Left lung (tissue), 10 donors: ENCODE measurements around the gene KRT74. TPM values are rescaled to one million over a fixed set of nuclear protein-coding genes. Genes with fewer than 3 reads are reported as not detected.

Experiments used
- ATAC-seq: fragments of 200-7000 bp; cut with Tn5 transposase; one replicate; pipeline ENCODE4 v1.9.1; 2020; ENCODE audit warnings: moderate library complexity
- DNase-seq, 4 donors: peaks; one replicate each; pipeline ENCODE4 v3.0.0-alpha.2; 2013 to 2020
- H3K27ac ChIP-seq, 2 donors: fragments of 200-600 bp; sonication (generic) in 1 of 2; one replicate each; pipeline versions ENCODE4 v1.5.0 to v1.8.0; 2020 to 2021
- H3K27me3 ChIP-seq, 2 donors: fragments of 200-600 bp; sonication (generic) in 1 of 2; one replicate each; pipeline versions ENCODE4 v1.5.0 to v1.8.0; 2020 to 2021
- H3K36me3 ChIP-seq, 2 donors: fragments of 200-600 bp; sonication (generic) in 1 of 2; one replicate each; pipeline versions ENCODE4 v1.5.0 to v1.8.0; 2020 to 2021
- H3K4me1 ChIP-seq, 2 donors: fragments of 200-600 bp; one replicate each; pipeline ENCODE4 v1.8.0; 2021
- H3K4me3 ChIP-seq, 2 donors: fragments of 200-600 bp; sonication (generic) in 1 of 2; one replicate each; pipeline versions ENCODE4 v1.5.0 to v1.8.0; 2020 to 2021; ENCODE audit warnings: mild to moderate bottlenecking in 1 of 2
- H3K9me3 ChIP-seq, 2 donors: fragments of 200-600 bp; sonication (generic) in 1 of 2; one replicate each; pipeline versions ENCODE4 v1.5.0 to v1.8.0; 2020 to 2021
- CTCF ChIP-seq, 2 donors: fragments of 200-600 bp; sonication (generic) in 1 of 2; IDR thresholded peaks; one replicate each; pipeline versions ENCODE4 v1.5.0 to v1.8.0; 2021; ENCODE audit warnings: antibody characterized with exemption in 2 of 2
- intact Hi-C, 2 donors: fragments of 100-400 bp; cut with DNase I; formaldehyde crosslinking; loops; one replicate each; pipeline versions ENCODE4 v1.11.2 to v1.14.2; 2022
- polyA plus RNA-seq, 6 donors: library from polyadenylated mRNA; unstranded; fragments of 120-200 nt; gene quantifications; one replicate each; pipeline ENCODE4 v1.2.1, GENCODE V29; 2013; ENCODE audit not compliant: insufficient read length in 6 of 6
- total RNA-seq, 2 donors: library from RNA; stranded (reverse); fragmentation: NEBNext Ultra II Directional; extraction: Animal tissue kit (Norgen Biotek cat#: 25700); gene quantifications; one replicate each; pipeline ENCODE4 v1.2.1, GENCODE V29; 2021
- donor health status: DM: no; HTN: yes; CAD: no.
- donor health status: DM: no; HTN: no; CAD: no.

Gene KRT74
- total and polyA plus RNA-seq, 8 donors = not detected

- no peak for TF ChIP-seq CTCF (IDR thresholded peaks at IDR 0.05)
- Histone ChIP-seq H3K9me3 (no peaks in the 10 kb centered on the region), H3K4me3 (no peak overlapping the region), H3K4me1 (no peaks in the 10 kb centered on the region), H3K36me3 (no peaks in the 10 kb centered on the region), H3K27ac (no peak overlapping the region), H3K27me3 (peaks cover 0 to 52% of the 10 kb centered on the region in 2 donors)
- intact Hi-C loops = no loop called here
- DNase-seq (no peak), ATAC-seq (no peak)
Observed at GRCh38 chr12:52524898-52525591, 48.6 kb downstream of the KRT74 start.

- Histone ChIP-seq H3K4me1 (no peaks in the 10 kb centered on the region), H3K27ac (no peak overlapping the region)
- DNase-seq = no peak
Observed at GRCh38 chr12:52524241-52524897, 49.3 kb downstream of the KRT74 start.

GRCh38 chr12:52523824-52524223, 49.8 kb downstream of the KRT74 start:
- no peaks in the 10 kb centered on the region for H3K4me1 ChIP-seq
- no peak overlapping the region for H3K27ac ChIP-seq
- intact Hi-C loops = no loop called here
- no peak overlapping the region for H3K4me3 ChIP-seq
- ATAC-seq (no peak), DNase-seq (no peak)
- H3K9me3 ChIP-seq = no peaks in the 10 kb centered on the region
- TF ChIP-seq CTCF (IDR thresholded peaks at IDR 0.05) = no peak
- H3K27me3 ChIP-seq = peaks cover 0 to 57% of the 10 kb centered on the region in 2 donors
- no peaks in the 10 kb centered on the region for H3K36me3 ChIP-seq

More at GRCh38 chr12:52524241-52524897, 49.3 kb downstream of the KRT74 start:
- H3K36me3 ChIP-seq = no peaks in the 10 kb centered on the region
- no peak overlapping the region for H3K4me3 ChIP-seq
- ATAC-seq = no peak
- H3K9me3 ChIP-seq = no peaks in the 10 kb centered on the region
- intact Hi-C loops = no loop called here
- H3K27me3 ChIP-seq = peaks cover 0 to 57% of the 10 kb centered on the region in 2 donors
- no peak for TF ChIP-seq CTCF (IDR thresholded peaks at IDR 0.05)

GRCh38 chr12:52522346-52523011, 51.2 kb downstream of the KRT74 start:
- TF ChIP-seq CTCF (IDR thresholded peaks at IDR 0.05) = no peak
- H3K9me3 ChIP-seq = no peaks in the 10 kb centered on the region
- no peaks in the 10 kb centered on the region for H3K36me3 ChIP-seq
- no peak overlapping the region for H3K27ac ChIP-seq
- intact Hi-C loops = no loop called here
- H3K4me3 ChIP-seq = no peak overlapping the region
- ATAC-seq (no peak), DNase-seq (no peak)
- peaks cover 0 to 57% of the 10 kb centered on the region in 2 donors for H3K27me3 ChIP-seq
- no peaks in the 10 kb centered on the region for H3K4me1 ChIP-seq
